SHP77 treated with DMSO at 0.1 percent for 48 hours (cell line): Measurements from ENCODE around the gene SEC23A.
"Not testable (repeated sequence)": the region's sequence is repeated elsewhere in the genome, so short reads cannot be mapped to it uniquely, and the experiment has no call there.

ENCODE experiments used
- DNase-seq: peaks from one replicate; lab custom pipeline; 2025; lab: John Stamatoyannopoulos, UW

Gene SEC23A

GRCh38 chr14:39102969-39103957, at the start of gene SEC23A:
SEC23A (minus strand) TSS chr14:39103235; CDS start chr14:39096118, 7,117 bp downstream.
- peak; percentile 93 for DNase-seq

GRCh38 chr14:39145266-39145966, 42.4 kb upstream of the SEC23A start:
- DNase-seq, result no peak

- not testable (repeated sequence) for DNase-seq
These were observed 40.2 kb upstream of the SEC23A start for GRCh38 chr14:39143226-39143625.

- DNase-seq, result not testable (repeated sequence)
These were observed 38.6 kb upstream of the SEC23A start for GRCh38 chr14:39141623-39142022.

GRCh38 chr14:39140170-39140569, 37.1 kb upstream of the SEC23A start:
- DNase-seq, result no peak

GRCh38 chr14:39138440-39138839, 35.4 kb upstream of the SEC23A start:
- DNase-seq, result no peak

- DNase-seq, result not testable (repeated sequence)
These were observed 34.8 kb upstream of the SEC23A start for GRCh38 chr14:39137835-39138234.

- DNase-seq, result no peak
These were observed 19.5 kb upstream of the SEC23A start for GRCh38 chr14:39122330-39123138.

GRCh38 chr14:39114073-39114838, 11.2 kb upstream of the SEC23A start, which contains the start of gene GEMIN2:
GEMIN2 (plus strand) TSS chr14:39114323; CDS start chr14:39114339, 16 bp downstream.
- peak; percentile 97 for DNase-seq

GRCh38 chr14:39113685-39114072, 10.6 kb upstream of the SEC23A start:
- no peak for DNase-seq

GRCh38 chr14:39109893-39110715, 7.1 kb upstream of the SEC23A start:
- no peak for DNase-seq

GRCh38 chr14:39108791-39109190, 5.8 kb upstream of the SEC23A start:
- DNase-seq, result no peak

GRCh38 chr14:39107591-39107996, 4.6 kb upstream of the SEC23A start:
- peak; percentile 34 for DNase-seq

- not testable (repeated sequence) for DNase-seq
These were observed 1.2 kb upstream of the SEC23A start for GRCh38 chr14:39104078-39104801.

GRCh38 chr14:39102265-39102968, 618 bp downstream of the SEC23A start:
- DNase-seq, result peak; percentile 10

GRCh38 chr14:39099748-39100147, 3.3 kb downstream of the SEC23A start:
- DNase-seq, result no peak

GRCh38 chr14:39099215-39099614, 3.8 kb downstream of the SEC23A start:
- DNase-seq, result not testable (repeated sequence)

GRCh38 chr14:39097159-39097558, 5.9 kb downstream of the SEC23A start:
- no peak for DNase-seq

- DNase-seq, result no peak
These were observed 8.5 kb downstream of the SEC23A start for GRCh38 chr14:39094515-39094914.
